GM21447 (cell line): ENCODE measurements around the gene PTPRD.

Experiments
- ATAC-seq: cut with Tn5 transposase; IDR thresholded peaks from one replicate; pipeline ENCODE4 v1.9.1; 2021; ENCODE audit not compliant: unreplicated experiment

PTPRD gene

GRCh38 chr9:8816361-8816760 is 1796.4 kb downstream of the PTPRD start:
- ATAC-seq, result no peak

GRCh38 chr9:8815931-8816330 is 1796.9 kb downstream of the PTPRD start:
- no peak for ATAC-seq

- ATAC-seq, result no peak
Observed at GRCh38 chr9:8815219-8815618, 1797.6 kb downstream of the PTPRD start.

- ATAC-seq, result no peak
Observed at GRCh38 chr9:8812888-8813287, 1799.9 kb downstream of the PTPRD start.

GRCh38 chr9:8809741-8810140 is 1803.1 kb downstream of the PTPRD start:
- no peak for ATAC-seq

GRCh38 chr9:8806150-8806549 is 1806.7 kb downstream of the PTPRD start:
- ATAC-seq, result no peak

GRCh38 chr9:8804613-8805012 is 1808.2 kb downstream of the PTPRD start:
- no peak for ATAC-seq

GRCh38 chr9:8802242-8802641 is 1810.6 kb downstream of the PTPRD start:
- ATAC-seq, result no peak

GRCh38 chr9:8800196-8800595 is 1812.6 kb downstream of the PTPRD start:
- ATAC-seq, result no peak

- ATAC-seq, result no peak
Observed at GRCh38 chr9:8799615-8800014, 1813.2 kb downstream of the PTPRD start.

GRCh38 chr9:8799206-8799605 is 1813.6 kb downstream of the PTPRD start:
- ATAC-seq, result no peak

- no peak for ATAC-seq
Observed at GRCh38 chr9:8784838-8785237, 1828.0 kb downstream of the PTPRD start.

GRCh38 chr9:8783941-8784340 is 1828.9 kb downstream of the PTPRD start:
- no peak for ATAC-seq

- ATAC-seq, result no peak
Observed at GRCh38 chr9:8782237-8782636, 1830.6 kb downstream of the PTPRD start.

GRCh38 chr9:8781458-8781857 is 1831.3 kb downstream of the PTPRD start:
- ATAC-seq, result no peak

GRCh38 chr9:8780386-8780785 is 1832.4 kb downstream of the PTPRD start:
- ATAC-seq, result no peak

GRCh38 chr9:8779478-8779877 is 1833.3 kb downstream of the PTPRD start:
- no peak for ATAC-seq

- no peak for ATAC-seq
Observed at GRCh38 chr9:8778356-8778755, 1834.4 kb downstream of the PTPRD start.

GRCh38 chr9:8772302-8772701 is 1840.5 kb downstream of the PTPRD start:
- ATAC-seq, result no peak

- ATAC-seq, result no peak
Observed at GRCh38 chr9:8769153-8769552, 1843.6 kb downstream of the PTPRD start.

- no peak for ATAC-seq
Observed at GRCh38 chr9:8766096-8766495, 1846.7 kb downstream of the PTPRD start.

- ATAC-seq, result no peak
Observed at GRCh38 chr9:8764051-8764450, 1848.8 kb downstream of the PTPRD start.

- ATAC-seq, result no peak
Observed at GRCh38 chr9:8762479-8763085, 1850.2 kb downstream of the PTPRD start.
